SK-N-MC (cell line): ENCODE measurements around the gene SCP2.

ENCODE experiments used
- DNase-seq: peaks from one replicate; pipeline ENCODE4 v3.0.0-alpha.2; 2011; ENCODE audit warnings: low read depth, low spot score
- H3K27ac ChIP-seq: fragments of 200-600 bp; sonication (generic); 2 replicates; pipeline ENCODE4 v1.5.1; 2016; ENCODE audit warnings: mixed run types
- H3K36me3 ChIP-seq: fragments of 200-600 bp; sonication (generic); 2 replicates; pipeline ENCODE4 v1.6.1; 2017; ENCODE audit warnings: antibody characterized with exemption, low read length, mixed read lengths; ENCODE audit not compliant: insufficient read depth
- H3K4me3 ChIP-seq: fragments of 200-600 bp; sonication (generic); 2 replicates; pipeline ENCODE4 v1.5.1; 2016
- H3K9ac ChIP-seq: fragments of 200-600 bp; sonication (generic); 2 replicates; pipeline ENCODE4 v1.8.0; 2017; ENCODE audit warnings: mixed run types, mixed read lengths; ENCODE audit not compliant: insufficient read length
- H3K9me3 ChIP-seq: fragments of 200-600 bp; sonication (generic); 2 replicates; pipeline ENCODE4 v1.6.1; 2017; ENCODE audit warnings: low read depth, mild to moderate bottlenecking, antibody characterized with exemption, low read length, moderate library complexity, mixed read lengths
- EZH2 ChIP-seq: fragments of 200-600 bp; sonication (generic); IDR thresholded peaks from one replicate; pipeline ENCODE4 v1.6.1; 2017; ENCODE audit warnings: antibody characterized with exemption
- FOXP2 ChIP-seq: optimal IDR thresholded peaks from 2 replicates; pipeline ENCODE3; 2011; ENCODE audit warnings: mild to moderate bottlenecking, moderate library complexity; ENCODE audit not compliant: insufficient read depth; ENCODE audit errors: extremely low read length, control extremely low read depth
- POLR2AphosphoS5 ChIP-seq: IDR thresholded peaks from 2 replicates; pipeline ENCODE4 v1.6.1; 2012; ENCODE audit warnings: mild to moderate bottlenecking, low read depth, low read length, borderline replicate concordance

Gene SCP2

GRCh38 chr1:52914463-52914862 lies 12.6 kb upstream of the SCP2 start:
- no peak for TF ChIP-seq POLR2AphosphoS5
- TF ChIP-seq EZH2: no peak
- no peak for TF ChIP-seq FOXP2
- Histone ChIP-seq H3K27ac (no peak overlapping the region), H3K9ac (no peak overlapping the region), H3K9me3 (no peaks in the 10 kb centered on the region), H3K36me3 (no peaks in the 10 kb centered on the region), H3K4me3 (no peak overlapping the region)
- no peak for DNase-seq

GRCh38 chr1:52915211-52915854 lies 11.7 kb upstream of the SCP2 start:
- Histone ChIP-seq H3K4me3 (no peak overlapping the region), H3K9me3 (no peaks in the 10 kb centered on the region), H3K9ac (no peak overlapping the region), H3K27ac (no peak overlapping the region), H3K36me3 (no peaks in the 10 kb centered on the region)
- DNase-seq: no peak
- TF ChIP-seq POLR2AphosphoS5 (no peak), EZH2 (no peak), FOXP2 (no peak)

- TF ChIP-seq POLR2AphosphoS5 (no peak), FOXP2 (no peak), EZH2 (no peak)
- Histone ChIP-seq H3K36me3 (no peaks in the 10 kb centered on the region), H3K4me3 (no peak overlapping the region), H3K9me3 (no peaks in the 10 kb centered on the region), H3K9ac (no peak overlapping the region), H3K27ac (no peak overlapping the region)
- no peak for DNase-seq
Observed at GRCh38 chr1:52915855-52916220, 11.2 kb upstream of the SCP2 start.

GRCh38 chr1:52916241-52916975 lies 10.7 kb upstream of the SCP2 start:
- DNase-seq: no peak
- no peaks in the 10 kb centered on the region for H3K9me3 ChIP-seq
- no peak overlapping the region for H3K4me3 ChIP-seq
- no peaks in the 10 kb centered on the region for H3K36me3 ChIP-seq
- no peak overlapping the region for H3K27ac ChIP-seq
- H3K9ac ChIP-seq: no peak overlapping the region
- no peak for TF ChIP-seq FOXP2

GRCh38 chr1:52917156-52917555 lies 9.9 kb upstream of the SCP2 start:
- H3K4me3 ChIP-seq: no peak overlapping the region
- no peaks in the 10 kb centered on the region for H3K36me3 ChIP-seq
- H3K27ac ChIP-seq: no peak overlapping the region
- H3K9ac ChIP-seq: no peak overlapping the region
- TF ChIP-seq POLR2AphosphoS5: no peak
- TF ChIP-seq FOXP2: no peak
- TF ChIP-seq EZH2: no peak
- H3K9me3 ChIP-seq: no peaks in the 10 kb centered on the region
- DNase-seq: no peak

- H3K27ac ChIP-seq: no peak overlapping the region
- no peaks in the 10 kb centered on the region for H3K9me3 ChIP-seq
- H3K4me3 ChIP-seq: no peak overlapping the region
- TF ChIP-seq POLR2AphosphoS5: no peak
- no peak for TF ChIP-seq FOXP2
- no peak for TF ChIP-seq EZH2
- H3K9ac ChIP-seq: no peak overlapping the region
- DNase-seq: no peak
- no peaks in the 10 kb centered on the region for H3K36me3 ChIP-seq
Observed at GRCh38 chr1:52917581-52917980, 9.5 kb upstream of the SCP2 start.

GRCh38 chr1:52918201-52918600 lies 8.9 kb upstream of the SCP2 start:
- H3K4me3 ChIP-seq: no peak overlapping the region
- no peak for DNase-seq
- TF ChIP-seq POLR2AphosphoS5: no peak
- TF ChIP-seq FOXP2: no peak
- no peak for TF ChIP-seq EZH2
- no peaks in the 10 kb centered on the region for H3K36me3 ChIP-seq
- H3K27ac ChIP-seq: no peak overlapping the region
- H3K9me3 ChIP-seq: no peaks in the 10 kb centered on the region
- no peak overlapping the region for H3K9ac ChIP-seq

- H3K36me3 ChIP-seq: no peaks in the 10 kb centered on the region
- no peak for DNase-seq
- no peak overlapping the region for H3K4me3 ChIP-seq
- H3K27ac ChIP-seq: no peak overlapping the region
- H3K9me3 ChIP-seq: no peaks in the 10 kb centered on the region
- no peak overlapping the region for H3K9ac ChIP-seq
- TF ChIP-seq EZH2: no peak
- no peak for TF ChIP-seq FOXP2
- no peak for TF ChIP-seq POLR2AphosphoS5
Observed at GRCh38 chr1:52919051-52919722, 7.9 kb upstream of the SCP2 start.

- no peak for DNase-seq
- TF ChIP-seq EZH2: no peak
- no peak for TF ChIP-seq FOXP2
- no peak for TF ChIP-seq POLR2AphosphoS5
- H3K36me3 ChIP-seq: no peaks in the 10 kb centered on the region
- no peak overlapping the region for H3K27ac ChIP-seq
- H3K4me3 ChIP-seq: no peak overlapping the region
- no peaks in the 10 kb centered on the region for H3K9me3 ChIP-seq
- no peak overlapping the region for H3K9ac ChIP-seq
Observed at GRCh38 chr1:52919723-52920483, 7.2 kb upstream of the SCP2 start.
